AG09309 (cell line): ENCODE results near the gene AP1G1.

Source experiments
- DNase-seq: peaks from one replicate; pipeline ENCODE4 v3.0.0-alpha.2; 2010; ENCODE audit warnings: low read depth
- H3K4me3 ChIP-seq: 2 replicates; pipeline ENCODE4 v1.5.1; 2011; ENCODE audit warnings: mild to moderate bottlenecking, low read depth, low read length, moderate library complexity; ENCODE audit not compliant: control insufficient read depth
- CTCF ChIP-seq: IDR thresholded peaks from 2 replicates; pipeline ENCODE4 v1.5.1; 2011; ENCODE audit warnings: mild to moderate bottlenecking, low read depth, low read length, inconsistent platforms; ENCODE audit not compliant: insufficient read depth, control insufficient read depth; ENCODE audit errors: missing control alignments

The AP1G1 gene

GRCh38 chr16:71711789-71712188, 96.8 kb downstream of the AP1G1 start:
- H3K4me3 ChIP-seq, result no peak overlapping the region
- TF ChIP-seq CTCF, result no peak
- no peak for DNase-seq

- TF ChIP-seq CTCF, result no peak
- no peak overlapping the region for H3K4me3 ChIP-seq
- peak; percentile 67 for DNase-seq
These were observed 99.3 kb downstream of the AP1G1 start for GRCh38 chr16:71709229-71709781.

GRCh38 chr16:71708696-71709095, 99.9 kb downstream of the AP1G1 start:
- no peak overlapping the region for H3K4me3 ChIP-seq
- TF ChIP-seq CTCF, result no peak
- DNase-seq, result no peak

GRCh38 chr16:71707199-71707598, 101.4 kb downstream of the AP1G1 start:
- no peak overlapping the region for H3K4me3 ChIP-seq
- no peak for TF ChIP-seq CTCF
- no peak for DNase-seq

- H3K4me3 ChIP-seq, result no peak overlapping the region
- TF ChIP-seq CTCF, result no peak
- DNase-seq, result no peak
These were observed 102.6 kb downstream of the AP1G1 start for GRCh38 chr16:71706046-71706445.

GRCh38 chr16:71703333-71703732, 105.3 kb downstream of the AP1G1 start:
- DNase-seq, result no peak
- no peak for TF ChIP-seq CTCF
- no peak overlapping the region for H3K4me3 ChIP-seq

GRCh38 chr16:71700831-71701230, 107.8 kb downstream of the AP1G1 start:
- no peak for TF ChIP-seq CTCF
- no peak overlapping the region for H3K4me3 ChIP-seq
- no peak for DNase-seq
